AG04449 (cell line): ENCODE results near the gene ZNF93.
"Not testable (repeated sequence)": the region's sequence is repeated elsewhere in the genome, so short reads cannot be mapped to it uniquely, and the experiment has no call there.

Experiments
- CTCF ChIA-PET: fragments of 350-600 bp; formaldehyde crosslinking; extraction: SDS; loops from one replicate; lab custom pipeline; 2021; ENCODE audit warnings: antibody characterized with exemption; lab: Yijun Ruan, JAX
- POLR2A ChIA-PET: fragments of 400-600, 350-600 bp; formaldehyde crosslinking; extraction: SDS; loops from one replicate; lab custom pipeline; 2020; ENCODE audit warnings: antibody characterized with exemption, inconsistent platforms; lab: Yijun Ruan, JAX
- DNase-seq: peaks from one replicate; pipeline ENCODE4 v3.0.0-alpha.2; 2010; ENCODE audit warnings: low read depth, low spot score
- H3K4me3 ChIP-seq: 2 replicates; pipeline ENCODE4 v1.5.1; 2011; ENCODE audit warnings: low read depth, mild to moderate bottlenecking, control low read depth, low read length
- TF ChIP-seq, protein P1 (sequence below): IDR thresholded peaks from one replicate; pipeline ENCODE4 v1.5.1; 2011; ENCODE audit warnings: mild to moderate bottlenecking, moderate library complexity, low read length, control low read depth, inconsistent platforms; ENCODE audit not compliant: insufficient read depth; ENCODE audit errors: missing control alignments

The ZNF93 gene

DNA sequence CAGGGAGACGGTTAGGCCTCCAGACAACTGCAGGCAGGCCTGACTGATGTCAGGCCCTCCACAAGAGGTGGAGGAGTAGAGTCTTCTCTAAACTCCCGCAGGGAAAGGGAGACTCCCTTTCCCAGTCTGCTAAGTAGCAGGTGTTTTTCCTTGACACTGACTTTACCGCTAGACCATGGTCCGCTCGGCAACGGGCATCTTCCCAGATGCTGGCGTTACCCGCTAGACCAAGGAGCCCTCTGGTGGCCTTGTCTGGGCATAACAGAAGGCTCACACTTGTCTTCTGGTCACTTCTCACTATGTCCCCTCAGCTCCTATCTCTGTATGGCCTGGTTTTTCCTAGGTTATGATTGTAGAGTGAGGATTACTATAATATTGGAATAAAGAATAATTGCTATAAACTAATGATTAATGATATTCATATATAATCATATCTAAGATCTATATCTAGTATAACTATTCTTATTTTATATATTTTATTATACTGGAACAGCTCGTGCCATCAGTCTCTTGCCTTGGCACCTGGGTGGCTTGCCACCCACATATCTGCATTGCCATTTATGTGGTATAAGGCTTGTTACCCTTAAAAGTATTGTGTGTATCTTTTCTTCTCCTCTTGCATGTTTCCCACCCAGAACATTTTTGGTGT lies 58.5 kb downstream of the ZNF93 start:
- POLR2A ChIA-PET, result not testable (repeated sequence)

DNA sequence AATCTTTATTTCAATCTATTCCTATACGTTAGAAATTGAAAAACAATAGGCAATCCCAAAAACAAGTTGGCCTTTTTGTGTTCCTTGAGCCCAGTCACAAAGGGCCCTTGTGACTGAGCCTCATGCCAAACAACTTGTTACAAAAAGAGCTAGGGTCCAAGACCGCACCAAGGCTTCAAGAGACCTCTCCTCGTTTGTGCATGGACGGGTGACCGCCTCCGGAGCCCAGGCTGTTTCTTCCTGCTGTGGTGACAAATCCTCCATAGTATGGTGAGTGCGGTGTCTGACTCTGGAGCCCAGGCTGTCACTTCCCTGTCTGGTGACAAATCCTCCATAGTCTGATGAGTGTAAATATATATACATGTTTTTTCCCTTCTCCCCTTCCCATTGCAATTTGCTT lies 63.7 kb downstream of the ZNF93 start:
- H3K4me3 ChIP-seq, result no peak overlapping the region
- ChIA-PET CTCF (no interaction called here), POLR2A (no interaction called here)
- TF ChIP-seq, protein P1, sequence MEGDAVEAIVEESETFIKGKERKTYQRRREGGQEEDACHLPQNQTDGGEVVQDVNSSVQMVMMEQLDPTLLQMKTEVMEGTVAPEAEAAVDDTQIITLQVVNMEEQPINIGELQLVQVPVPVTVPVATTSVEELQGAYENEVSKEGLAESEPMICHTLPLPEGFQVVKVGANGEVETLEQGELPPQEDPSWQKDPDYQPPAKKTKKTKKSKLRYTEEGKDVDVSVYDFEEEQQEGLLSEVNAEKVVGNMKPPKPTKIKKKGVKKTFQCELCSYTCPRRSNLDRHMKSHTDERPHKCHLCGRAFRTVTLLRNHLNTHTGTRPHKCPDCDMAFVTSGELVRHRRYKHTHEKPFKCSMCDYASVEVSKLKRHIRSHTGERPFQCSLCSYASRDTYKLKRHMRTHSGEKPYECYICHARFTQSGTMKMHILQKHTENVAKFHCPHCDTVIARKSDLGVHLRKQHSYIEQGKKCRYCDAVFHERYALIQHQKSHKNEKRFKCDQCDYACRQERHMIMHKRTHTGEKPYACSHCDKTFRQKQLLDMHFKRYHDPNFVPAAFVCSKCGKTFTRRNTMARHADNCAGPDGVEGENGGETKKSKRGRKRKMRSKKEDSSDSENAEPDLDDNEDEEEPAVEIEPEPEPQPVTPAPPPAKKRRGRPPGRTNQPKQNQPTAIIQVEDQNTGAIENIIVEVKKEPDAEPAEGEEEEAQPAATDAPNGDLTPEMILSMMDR, result no peak
- no peak for DNase-seq

More for the DNA sequence above, 58.5 kb downstream of the ZNF93 start:
- not testable (repeated sequence) for DNase-seq, H3K4me3 ChIP-seq
- TF ChIP-seq, protein P1, result peak; percentile 52
- CTCF ChIA-PET, result interaction anchor here (1.1 to 3.4 kb wide), 3 partner anchors 290 to 429 kb away, joined by 3 to 17 read pairs (median 4); partner anchors contain the start of gene ZNF101

DNA sequence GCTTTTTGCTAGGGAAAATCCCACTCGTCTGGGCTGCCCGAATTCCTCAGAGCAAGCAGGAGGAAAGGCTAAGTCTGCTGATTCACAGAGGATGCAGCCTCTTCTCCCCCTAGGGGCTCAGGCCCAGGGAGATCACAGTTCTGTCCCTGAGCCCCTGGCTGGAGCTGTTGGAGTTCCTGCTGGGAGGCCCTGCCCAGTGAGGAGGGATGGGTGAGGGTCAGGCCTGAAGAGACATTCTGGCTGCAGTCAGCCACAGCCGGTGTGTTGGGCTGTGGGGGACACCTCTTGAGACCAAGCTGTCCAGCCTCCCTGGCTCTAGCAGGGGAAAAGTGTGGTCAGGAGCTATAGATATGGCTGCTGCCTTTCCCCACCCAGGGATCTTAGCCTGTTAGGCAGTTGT lies 65.4 kb downstream of the ZNF93 start:
- H3K4me3 ChIP-seq, POLR2A ChIA-PET, CTCF ChIA-PET, DNase-seq: not testable (repeated sequence)

DNA sequence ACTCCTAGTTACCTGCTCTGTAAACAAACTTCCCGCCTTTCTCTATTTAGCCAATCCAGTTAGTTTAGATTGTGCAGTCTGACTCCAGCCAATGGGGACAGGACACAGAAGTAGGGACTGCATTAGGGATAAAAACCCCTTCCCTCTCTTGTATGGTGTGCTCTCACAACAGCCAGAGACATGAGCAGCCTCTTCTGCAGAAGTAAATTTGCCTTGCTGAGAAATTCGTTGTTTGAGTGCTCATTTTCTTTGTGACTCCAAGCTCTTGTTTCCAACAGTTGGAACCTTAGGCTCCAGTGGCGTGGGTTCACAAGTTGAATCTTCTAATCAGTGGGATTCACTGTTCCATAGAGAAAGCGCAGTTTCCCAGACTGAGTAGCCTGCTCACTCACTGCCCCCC lies 66.1 kb downstream of the ZNF93 start:
- ChIA-PET POLR2A (no interaction called here), CTCF (no interaction called here)
- H3K4me3 ChIP-seq, result no peak overlapping the region
- DNase-seq, result no peak
- TF ChIP-seq, protein P1, result no peak
